Omental fat pad (tissue), 4 donors: ENCODE data around the gene FAM171A1. TPM values are rescaled to one million over a fixed set of nuclear protein-coding genes. Genes with fewer than 3 reads are reported as not detected.
"Not testable (repeated sequence)": the region's sequence is repeated elsewhere in the genome, so short reads cannot be mapped to it uniquely, and the experiment has no call there.

Source experiments
- ATAC-seq: fragments of 150-250 bp; one replicate; pipeline ENCODE4 v1.9.1; 2016; ENCODE audit warnings: mild to moderate bottlenecking, moderate library complexity; ENCODE audit not compliant: low FRiP score
- DNase-seq: peaks from one replicate; pipeline ENCODE4 v3.0.0-alpha.2; 2019; ENCODE audit warnings: low spot score
- total RNA-seq, 4 donors: library from RNA; depleted of rRNA; stranded (reverse); fragments of >200 nt; gene quantifications; one replicate each; pipeline ENCODE4 v1.1.0, GENCODE V29; 2016
- TF ChIP-seq, protein P1 (sequence below), 3 donors: fragments of 450-650 bp; IDR thresholded peaks; one replicate each; pipeline ENCODE4 v1.5.1; 2016 to 2017; ENCODE audit warnings: antibody characterized with exemption in 3 of 3, mild to moderate bottlenecking in 3 of 3, moderate library complexity in 2 of 3

The FAM171A1 gene
- total RNA-seq, 4 donors from 2014 or later: 7.0 to 17.4 (median 15.2) TPM

GRCh38 chr10:15280974-15281373, 90.1 kb downstream of the FAM171A1 start:
- ATAC-seq (no peak), DNase-seq (no peak)
- TF ChIP-seq, protein P1, sequence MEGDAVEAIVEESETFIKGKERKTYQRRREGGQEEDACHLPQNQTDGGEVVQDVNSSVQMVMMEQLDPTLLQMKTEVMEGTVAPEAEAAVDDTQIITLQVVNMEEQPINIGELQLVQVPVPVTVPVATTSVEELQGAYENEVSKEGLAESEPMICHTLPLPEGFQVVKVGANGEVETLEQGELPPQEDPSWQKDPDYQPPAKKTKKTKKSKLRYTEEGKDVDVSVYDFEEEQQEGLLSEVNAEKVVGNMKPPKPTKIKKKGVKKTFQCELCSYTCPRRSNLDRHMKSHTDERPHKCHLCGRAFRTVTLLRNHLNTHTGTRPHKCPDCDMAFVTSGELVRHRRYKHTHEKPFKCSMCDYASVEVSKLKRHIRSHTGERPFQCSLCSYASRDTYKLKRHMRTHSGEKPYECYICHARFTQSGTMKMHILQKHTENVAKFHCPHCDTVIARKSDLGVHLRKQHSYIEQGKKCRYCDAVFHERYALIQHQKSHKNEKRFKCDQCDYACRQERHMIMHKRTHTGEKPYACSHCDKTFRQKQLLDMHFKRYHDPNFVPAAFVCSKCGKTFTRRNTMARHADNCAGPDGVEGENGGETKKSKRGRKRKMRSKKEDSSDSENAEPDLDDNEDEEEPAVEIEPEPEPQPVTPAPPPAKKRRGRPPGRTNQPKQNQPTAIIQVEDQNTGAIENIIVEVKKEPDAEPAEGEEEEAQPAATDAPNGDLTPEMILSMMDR (IDR thresholded peaks at IDR 0.05): no peak

GRCh38 chr10:15280462-15280861, 90.6 kb downstream of the FAM171A1 start:
- TF ChIP-seq, protein P1 (IDR thresholded peaks at IDR 0.05): no peak
- DNase-seq (no peak), ATAC-seq (no peak)

GRCh38 chr10:15279236-15279635, 91.9 kb downstream of the FAM171A1 start:
- DNase-seq (no peak), ATAC-seq (no peak)
- TF ChIP-seq, protein P1 (IDR thresholded peaks at IDR 0.05): no peak

- ATAC-seq (no peak), DNase-seq (no peak)
- TF ChIP-seq, protein P1 (IDR thresholded peaks at IDR 0.05): no peak
These were observed 92.3 kb downstream of the FAM171A1 start for GRCh38 chr10:15278786-15279185.

GRCh38 chr10:15276039-15276438, 95.0 kb downstream of the FAM171A1 start:
- DNase-seq, ATAC-seq: not testable (repeated sequence)

GRCh38 chr10:15269838-15270237, 101.3 kb downstream of the FAM171A1 start:
- ATAC-seq, DNase-seq: not testable (repeated sequence)

DNA sequence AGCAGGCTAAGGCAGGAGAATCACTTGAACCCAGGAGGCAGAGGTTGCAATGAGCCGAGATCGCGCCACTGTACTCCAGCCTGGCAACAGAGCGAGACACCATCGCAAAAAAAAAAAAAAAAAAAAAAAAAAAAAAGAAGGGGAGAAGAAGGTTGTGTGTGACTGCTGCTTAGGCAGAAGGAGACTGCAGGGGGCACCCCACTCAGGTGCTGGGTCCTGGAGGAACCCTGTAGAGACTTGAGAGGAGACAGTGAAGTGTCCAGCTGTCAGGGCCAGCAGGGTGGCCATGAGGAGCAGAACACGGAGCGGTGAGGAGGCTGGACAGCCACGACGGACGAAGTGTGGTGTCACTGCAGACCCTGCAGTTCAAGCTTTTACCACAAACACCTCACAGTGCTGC, 103.6 kb downstream of the FAM171A1 start:
- ATAC-seq: no peak
- no peak for DNase-seq
- TF ChIP-seq, protein P1 (IDR thresholded peaks at IDR 0.05): no peak

- ATAC-seq: no peak
- no peak for DNase-seq
- TF ChIP-seq, protein P1 (IDR thresholded peaks at IDR 0.05): no peak
These were observed 105.0 kb downstream of the FAM171A1 start for GRCh38 chr10:15266117-15266516.
